Activated naive CD8-positive, alpha-beta T cell (primary cell): ENCODE results near the gene MRPL58.

Source experiments
- H3K27ac Mint-ChIP-seq: one replicate; pipeline ENCODE4 v1.8.0; 2021; ENCODE audit warnings: mixed read lengths
- H3K27me3 Mint-ChIP-seq: one replicate; pipeline ENCODE4 v1.8.0; 2021; ENCODE audit warnings: mixed read lengths
- H3K36me3 Mint-ChIP-seq: one replicate; pipeline ENCODE4 v1.8.0; 2021; ENCODE audit warnings: mixed read lengths
- H3K4me1 Mint-ChIP-seq: one replicate; pipeline ENCODE4 v1.8.0; 2021; ENCODE audit warnings: low read depth, mixed read lengths
- H3K4me3 Mint-ChIP-seq: one replicate; pipeline ENCODE4 v1.8.0; 2021; ENCODE audit warnings: mild to moderate bottlenecking, mixed read lengths
- H3K9me3 Mint-ChIP-seq: one replicate; pipeline ENCODE4 v1.8.0; 2021; ENCODE audit warnings: low read depth, mixed read lengths

Gene MRPL58

GRCh38 chr17:75063201-75063600 is 50.7 kb downstream of the MRPL58 start:
- no peaks in the 10 kb centered on the region for H3K9me3 Mint-ChIP-seq
- H3K36me3 Mint-ChIP-seq, result peaks cover 2% of the 10 kb centered on the region
- H3K27ac Mint-ChIP-seq, result no peak overlapping the region
- peaks cover 31% of the 10 kb centered on the region for H3K4me1 Mint-ChIP-seq
- H3K4me3 Mint-ChIP-seq, result no peak overlapping the region
- no peaks in the 10 kb centered on the region for H3K27me3 Mint-ChIP-seq

- no peaks in the 10 kb centered on the region for H3K9me3 Mint-ChIP-seq
- no peak overlapping the region for H3K4me3 Mint-ChIP-seq
- H3K27me3 Mint-ChIP-seq, result no peaks in the 10 kb centered on the region
- H3K27ac Mint-ChIP-seq, result no peak overlapping the region
- peaks cover 31% of the 10 kb centered on the region for H3K4me1 Mint-ChIP-seq
- H3K36me3 Mint-ChIP-seq, result peaks cover 2% of the 10 kb centered on the region
These were observed 51.2 kb downstream of the MRPL58 start for GRCh38 chr17:75063626-75064025.

GRCh38 chr17:75064040-75064439 is 51.6 kb downstream of the MRPL58 start:
- H3K27me3 Mint-ChIP-seq, result no peaks in the 10 kb centered on the region
- no peak overlapping the region for H3K27ac Mint-ChIP-seq
- H3K36me3 Mint-ChIP-seq, result peaks cover 2% of the 10 kb centered on the region
- peaks cover 34% of the 10 kb centered on the region for H3K4me1 Mint-ChIP-seq
- no peaks in the 10 kb centered on the region for H3K9me3 Mint-ChIP-seq
- no peak overlapping the region for H3K4me3 Mint-ChIP-seq

GRCh38 chr17:75064460-75064859 is 52.0 kb downstream of the MRPL58 start:
- Mint-ChIP-seq H3K27ac (no peak overlapping the region), H3K36me3 (peaks cover 2% of the 10 kb centered on the region), H3K4me3 (no peak overlapping the region), H3K9me3 (no peaks in the 10 kb centered on the region), H3K4me1 (peaks cover 31% of the 10 kb centered on the region), H3K27me3 (no peaks in the 10 kb centered on the region)

- Mint-ChIP-seq H3K9me3 (no peaks in the 10 kb centered on the region), H3K27me3 (no peaks in the 10 kb centered on the region), H3K27ac (no peak overlapping the region), H3K36me3 (peaks cover 2% of the 10 kb centered on the region), H3K4me3 (no peak overlapping the region), H3K4me1 (peaks cover 26% of the 10 kb centered on the region)
These were observed 52.5 kb downstream of the MRPL58 start for GRCh38 chr17:75064867-75065561.

GRCh38 chr17:75065562-75066151 is 53.2 kb downstream of the MRPL58 start:
- H3K36me3 Mint-ChIP-seq, result peaks cover 2% of the 10 kb centered on the region
- H3K27me3 Mint-ChIP-seq, result no peaks in the 10 kb centered on the region
- H3K27ac Mint-ChIP-seq, result peak overlapping the region; percentile 68
- H3K4me3 Mint-ChIP-seq, result no peak overlapping the region
- peaks cover 24% of the 10 kb centered on the region for H3K4me1 Mint-ChIP-seq
- no peaks in the 10 kb centered on the region for H3K9me3 Mint-ChIP-seq

GRCh38 chr17:75067856-75068255 is 55.4 kb downstream of the MRPL58 start:
- H3K4me3 Mint-ChIP-seq, result peak overlapping the region; percentile 70
- peaks cover 24% of the 10 kb centered on the region for H3K4me1 Mint-ChIP-seq
- H3K27me3 Mint-ChIP-seq, result no peaks in the 10 kb centered on the region
- H3K27ac Mint-ChIP-seq, result peak overlapping the region; percentile 43
- no peaks in the 10 kb centered on the region for H3K9me3 Mint-ChIP-seq
- H3K36me3 Mint-ChIP-seq, result peaks cover 2% of the 10 kb centered on the region

GRCh38 chr17:75068750-75069149 is 56.3 kb downstream of the MRPL58 start:
- Mint-ChIP-seq H3K4me1 (peaks cover 24% of the 10 kb centered on the region), H3K27ac (peak overlapping the region; percentile 46), H3K27me3 (no peaks in the 10 kb centered on the region), H3K4me3 (no peak overlapping the region), H3K9me3 (no peaks in the 10 kb centered on the region), H3K36me3 (peaks cover 2% of the 10 kb centered on the region)

- Mint-ChIP-seq H3K9me3 (no peaks in the 10 kb centered on the region), H3K4me1 (peaks cover 24% of the 10 kb centered on the region), H3K4me3 (no peak overlapping the region), H3K27ac (no peak overlapping the region), H3K36me3 (no peaks in the 10 kb centered on the region), H3K27me3 (no peaks in the 10 kb centered on the region)
These were observed 57.3 kb downstream of the MRPL58 start for GRCh38 chr17:75069783-75070182.
